Measurements from ENCODE around the gene CINP. TPM values are rescaled to one million over a fixed set of nuclear protein-coding genes. Genes with fewer than 3 reads are reported as not detected.

CINP gene
- total and polyA plus RNA-seq, 7 donors = 22.5 to 42.4 (median 33.5) TPM

GRCh38 chr14:102396521-102396920, 33.8 kb upstream of the CINP start:
- intact Hi-C loops (cut with DNase I) = no loop called here
- ATAC-seq (no peak), DNase-seq (no peak)
- H3K9me3 ChIP-seq = no peaks in the 10 kb centered on the region
- no peak overlapping the region for H3K4me3 ChIP-seq
- H3K27ac ChIP-seq = no peak overlapping the region
- TF ChIP-seq CTCF (IDR thresholded peaks at IDR 0.05) = no peak
- H3K27me3 ChIP-seq (ENCODE audit: insufficient read depth in 3 of 3, low read length in 2 of 3) = no peaks in the 10 kb centered on the region
- 92 to 95% (median 94%) methylated on average over 7 of the region's 7 CpGs for WGBS, 3 donors
- peaks cover 10% of the 10 kb centered on the region for H3K4me1 ChIP-seq
- no peaks in the 10 kb centered on the region for H3K36me3 ChIP-seq (ENCODE audit: insufficient read depth in 1 of 2, low read depth in 1 of 2)

GRCh38 chr14:102394717-102395375, 32.2 kb upstream of the CINP start:
- H3K4me3 ChIP-seq = no peak overlapping the region
- H3K4me1 ChIP-seq = peaks cover 10% of the 10 kb centered on the region
- TF ChIP-seq CTCF (IDR thresholded peaks at IDR 0.05) = no peak
- 56 to 73% (median 60%) methylated on average over 9 of the region's 9 CpGs for WGBS, 3 donors
- no peaks in the 10 kb centered on the region for H3K27me3 ChIP-seq (ENCODE audit: insufficient read depth in 3 of 3, low read length in 2 of 3)
- H3K27ac ChIP-seq = no peak overlapping the region
- H3K9me3 ChIP-seq = no peaks in the 10 kb centered on the region
- peak in 3 of 4 donors; percentile 37 to 66 (median 55) for ATAC-seq
- H3K36me3 ChIP-seq (ENCODE audit: insufficient read depth in 1 of 2, low read depth in 1 of 2) = peaks cover 0 to 6% of the 10 kb centered on the region in 2 donors
- intact Hi-C loops (cut with DNase I) = no loop called here
- DNase-seq = no peak

GRCh38 chr14:102392506-102392905, 29.8 kb upstream of the CINP start:
- 64 to 77% (median 66%) methylated on average over 4 of the region's 4 CpGs for WGBS, 3 donors
- H3K36me3 ChIP-seq (ENCODE audit: insufficient read depth in 1 of 2, low read depth in 1 of 2) = peaks cover 0 to 7% of the 10 kb centered on the region in 2 donors
- ATAC-seq (no peak), DNase-seq (no peak)
- H3K4me3 ChIP-seq = no peak overlapping the region
- H3K9me3 ChIP-seq = no peaks in the 10 kb centered on the region
- H3K4me1 ChIP-seq = peaks cover 14% of the 10 kb centered on the region
- intact Hi-C loops (cut with DNase I) = no loop called here
- H3K27me3 ChIP-seq (ENCODE audit: insufficient read depth in 3 of 3, low read length in 2 of 3) = no peaks in the 10 kb centered on the region
- H3K27ac ChIP-seq = no peak overlapping the region
- TF ChIP-seq CTCF (IDR thresholded peaks at IDR 0.05) = no peak

GRCh38 chr14:102390064-102390855, 27.6 kb upstream of the CINP start:
- no peaks in the 10 kb centered on the region for H3K9me3 ChIP-seq
- DNase-seq (no peak), ATAC-seq (no peak)
- H3K27ac ChIP-seq = peak overlapping the region; percentile 34
- no peak for TF ChIP-seq CTCF (IDR thresholded peaks at IDR 0.05)
- intact Hi-C loops (cut with DNase I) = no loop called here
- no peak overlapping the region for H3K4me3 ChIP-seq
- H3K27me3 ChIP-seq (ENCODE audit: insufficient read depth in 3 of 3, low read length in 2 of 3) = no peaks in the 10 kb centered on the region
- peaks cover 0 to 26% of the 10 kb centered on the region in 2 donors for H3K36me3 ChIP-seq (ENCODE audit: insufficient read depth in 1 of 2, low read depth in 1 of 2)
- WGBS, 3 donors = 78 to 88% (median 82%) methylated on average over 2 of the region's 2 CpGs
- peaks cover 14% of the 10 kb centered on the region for H3K4me1 ChIP-seq

Data from psoas muscle (tissue), 8 donors.